Stimulated activated CD8-positive, alpha-beta memory T cell treated with anti-CD3 and anti-CD28 coated beads, Interleukin-15, amount 100 ng/mL, for 24 hours (primary cell): ENCODE results near the gene DNM3.

Experiments used
- DNase-seq: peaks from one replicate; pipeline ENCODE4 v3.0.0-alpha.2; 2020; ENCODE audit warnings: low read depth

Gene DNM3

DNA sequence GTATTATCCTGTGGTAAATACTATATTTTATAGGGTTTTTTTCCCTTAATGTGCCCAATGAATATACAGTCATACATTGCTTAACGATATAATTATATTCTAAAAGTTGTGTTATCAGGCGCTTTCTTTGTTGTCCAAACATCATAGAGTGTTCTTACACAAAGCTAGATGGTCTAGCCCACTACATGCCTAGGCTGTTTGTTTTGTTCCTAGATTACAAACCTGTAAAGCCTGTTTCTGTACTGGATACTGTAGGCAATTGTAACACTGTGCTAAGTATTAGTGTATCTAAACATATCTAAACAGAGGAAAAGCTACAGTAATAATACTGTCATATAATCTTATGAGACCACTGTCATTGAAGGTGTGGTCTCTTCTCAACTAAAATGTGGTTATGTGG is 336.6 kb downstream of the DNM3 start:
- no peak for DNase-seq

DNA sequence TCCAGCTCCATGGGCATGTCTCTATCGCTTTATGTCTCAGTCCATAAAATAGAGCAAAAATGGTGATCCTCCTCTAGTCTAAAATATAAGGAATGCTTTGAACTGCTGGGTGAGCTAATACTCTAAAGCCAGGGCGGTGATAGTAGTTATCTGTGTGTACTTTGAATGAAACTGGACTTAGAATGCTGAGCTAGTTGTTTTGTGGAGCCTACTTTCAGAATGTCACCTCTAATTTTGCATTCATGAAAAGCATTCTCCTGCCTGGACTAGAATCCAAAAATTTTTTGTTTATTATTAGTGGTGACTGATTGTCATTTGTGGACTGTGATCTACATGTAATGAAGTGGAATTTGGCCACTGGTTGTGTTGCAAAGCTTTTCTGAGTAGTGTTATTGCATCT is 337.6 kb downstream of the DNM3 start:
- DNase-seq = no peak

DNA sequence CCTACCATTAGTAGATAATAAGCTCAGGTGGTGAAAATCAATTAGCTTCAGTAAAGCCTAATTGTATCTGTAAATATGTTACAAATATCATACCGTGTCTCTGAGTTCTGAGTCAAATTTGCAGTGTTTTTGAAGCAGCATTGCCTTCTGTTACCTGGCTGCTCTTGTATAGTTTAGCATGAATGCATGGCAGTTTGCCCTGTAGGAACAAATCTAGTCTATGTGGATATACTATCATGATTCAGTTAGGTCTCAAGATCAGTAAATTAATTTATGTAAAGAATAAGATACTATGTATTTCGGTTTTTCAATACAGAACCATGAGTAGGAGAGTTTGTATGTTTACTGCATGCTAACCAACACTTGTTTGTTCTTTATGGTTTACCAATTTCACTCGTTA is 338.6 kb downstream of the DNM3 start:
- no peak for DNase-seq

DNA sequence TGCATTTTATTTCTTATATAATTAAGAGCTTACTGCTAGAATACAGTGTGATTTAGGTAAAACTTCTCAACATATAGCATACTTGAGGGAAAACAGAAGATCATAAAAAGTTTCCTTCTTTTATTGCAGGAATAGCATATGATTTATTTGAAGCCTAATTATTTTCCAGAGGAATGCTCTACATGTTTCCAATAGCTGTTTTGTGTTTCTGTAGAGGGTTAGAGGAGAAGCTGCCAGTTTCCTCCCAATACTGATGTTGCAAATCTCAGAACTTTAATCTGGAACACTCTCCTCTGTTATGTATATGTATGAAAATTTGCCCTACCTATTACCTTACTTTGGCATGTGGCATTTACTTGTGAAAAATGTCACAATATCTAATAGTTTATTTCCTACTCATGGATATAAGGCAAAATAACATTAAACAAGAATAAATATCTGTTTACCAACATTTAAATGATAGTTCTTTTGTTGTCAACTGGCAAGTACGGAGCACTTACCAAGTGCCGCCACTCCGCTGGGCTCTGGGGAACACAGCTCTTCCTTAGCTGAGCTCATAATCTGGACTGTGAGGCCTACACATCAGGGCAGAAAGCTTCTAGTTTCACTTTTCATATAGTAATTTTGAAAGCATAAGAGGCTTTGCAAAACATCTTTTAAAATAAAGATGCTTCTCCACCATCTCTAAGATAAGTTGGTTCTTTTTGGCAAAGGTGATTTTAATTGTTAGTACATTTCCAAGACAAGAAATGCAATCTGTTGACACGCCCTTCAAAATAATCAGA is 339.4 kb downstream of the DNM3 start:
- DNase-seq = no peak

DNA sequence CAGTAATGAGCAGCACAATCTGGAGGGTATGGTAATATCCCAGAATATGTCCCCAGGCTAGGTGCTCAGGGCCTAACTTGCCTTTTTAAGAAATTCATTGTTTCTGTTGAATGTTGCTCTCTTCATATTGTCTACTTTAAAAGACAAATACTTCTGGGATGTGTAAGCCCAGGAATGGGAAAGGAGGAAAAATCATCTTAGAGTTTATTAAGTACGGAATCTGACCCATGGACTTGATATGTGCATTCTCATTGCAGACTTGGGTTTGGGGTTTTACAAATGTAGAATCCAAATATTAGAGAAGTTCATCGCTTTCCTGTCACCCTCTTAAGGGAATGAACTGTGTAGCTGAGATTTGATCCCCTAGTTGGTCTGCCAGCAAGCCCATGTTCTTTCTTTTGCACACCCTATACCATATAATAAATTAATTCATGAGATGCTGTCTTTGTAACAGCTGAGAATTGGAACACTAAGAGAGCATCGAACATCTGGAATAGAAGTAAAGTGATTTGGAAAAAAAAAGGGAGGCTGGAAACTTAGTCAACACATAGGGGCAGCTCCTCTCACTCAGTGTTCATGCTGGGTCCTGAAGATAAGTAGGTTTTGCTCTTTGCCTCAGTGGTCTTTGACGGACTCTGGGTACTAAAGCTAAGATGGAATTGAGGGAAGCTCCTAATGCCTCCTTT is 343.4 kb downstream of the DNM3 start:
- DNase-seq = no peak

DNA sequence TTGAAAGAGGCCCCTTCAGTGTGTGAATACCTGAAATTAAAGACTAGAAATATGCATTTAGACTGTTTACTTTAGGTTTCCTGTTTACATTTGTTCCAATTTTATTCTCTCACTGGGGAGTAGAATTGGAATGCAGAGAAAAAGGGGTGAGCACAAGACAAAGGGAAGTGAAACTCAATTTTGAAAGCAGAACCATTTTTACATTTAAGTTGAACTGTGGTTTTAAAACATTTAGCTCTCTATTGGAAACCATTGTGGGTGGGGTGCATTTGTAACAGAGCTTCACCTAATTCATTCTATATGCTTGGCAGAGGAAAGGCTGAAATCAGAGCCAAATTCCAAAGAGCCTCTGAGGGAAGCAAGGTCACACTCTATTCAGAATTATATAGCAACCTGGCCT is 343.9 kb downstream of the DNM3 start:
- no peak for DNase-seq

DNA sequence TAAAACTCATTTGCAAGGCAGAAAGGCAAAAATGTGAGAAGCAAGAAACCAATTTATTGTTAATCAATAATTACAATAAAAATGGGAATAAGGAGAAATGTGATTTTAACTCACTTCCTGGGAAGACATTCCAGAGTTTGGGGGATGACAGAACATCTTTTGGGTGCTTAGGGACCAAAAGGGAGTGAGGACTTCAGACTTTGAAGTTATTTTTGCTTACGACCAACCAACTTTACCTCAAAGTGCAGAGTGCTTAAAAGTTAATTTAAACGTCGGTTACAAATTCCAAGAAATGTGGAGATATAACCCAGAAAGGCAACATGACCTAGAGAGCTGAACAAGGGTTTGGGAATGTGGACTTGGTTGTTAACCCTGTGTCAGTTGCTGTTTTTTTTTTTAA is 344.7 kb downstream of the DNM3 start:
- no peak for DNase-seq

DNA sequence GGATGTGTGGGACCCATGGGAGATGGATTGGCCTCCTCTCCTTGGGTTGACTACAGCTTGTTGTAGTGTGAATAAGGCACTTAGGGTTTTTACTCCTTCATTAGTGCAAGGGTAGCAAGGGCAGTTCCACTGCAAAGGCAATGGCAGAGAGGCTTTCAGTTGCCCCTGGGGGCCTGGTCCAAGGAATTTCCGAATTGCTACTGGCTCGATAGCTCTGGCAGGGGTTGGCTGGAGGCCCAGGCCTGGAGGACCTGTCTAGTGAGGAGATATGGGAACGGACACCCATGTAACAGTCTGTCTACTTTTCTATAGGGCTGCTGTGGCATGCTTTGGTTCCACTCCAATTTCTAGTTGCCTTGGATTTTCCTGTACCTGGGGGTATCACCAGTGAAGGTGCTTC is 360.3 kb downstream of the DNM3 start:
- no peak for DNase-seq

DNA sequence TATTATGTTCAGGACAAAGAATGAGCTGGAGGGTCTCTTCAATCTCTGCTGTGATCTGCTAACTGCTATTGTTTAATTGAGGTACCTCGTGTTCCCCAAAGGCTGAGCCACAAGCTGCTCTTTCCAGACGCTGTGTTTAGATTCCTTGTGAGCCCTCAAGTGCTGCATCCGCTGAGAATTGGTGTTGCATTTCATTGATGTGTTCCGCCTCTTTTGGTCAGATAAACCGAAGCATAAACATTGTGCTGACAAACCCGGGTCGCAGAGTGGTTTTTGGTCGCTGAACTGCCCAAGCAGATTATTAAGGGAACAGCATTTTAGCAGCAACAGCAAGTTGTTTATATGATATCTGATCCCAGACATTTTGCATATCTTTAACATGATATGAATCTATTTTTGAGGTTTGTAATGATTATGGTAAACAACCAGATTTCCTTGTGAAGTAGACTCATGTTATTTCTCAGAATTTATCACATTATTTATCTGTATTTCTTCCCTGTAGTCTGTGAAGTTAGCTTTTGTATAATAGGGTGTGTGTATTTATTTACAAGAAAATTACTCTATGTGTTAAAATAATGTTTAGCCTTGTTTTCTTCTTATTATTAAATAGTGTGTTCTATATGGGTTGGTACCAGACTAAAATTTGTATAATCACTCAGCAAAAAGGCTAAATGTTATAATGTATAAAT is 362.0 kb downstream of the DNM3 start:
- no peak for DNase-seq

DNA sequence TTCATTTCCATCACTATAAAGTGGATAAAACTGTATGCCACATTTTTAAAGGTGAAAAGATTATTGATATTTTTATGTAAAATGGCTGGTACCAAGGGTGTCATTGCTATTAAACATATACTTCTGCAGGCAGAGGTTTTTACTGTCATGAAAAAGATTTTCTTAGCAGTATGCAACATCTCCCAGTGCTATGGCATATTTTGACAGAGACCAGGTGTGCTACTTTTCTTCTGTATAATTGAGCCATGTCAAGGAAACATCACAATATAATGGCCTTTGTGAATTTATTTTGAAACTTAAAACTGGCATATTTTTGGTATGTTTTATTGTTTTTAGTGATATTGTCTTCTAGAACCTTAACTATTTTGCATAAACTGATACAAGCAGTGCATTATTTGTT is 362.6 kb downstream of the DNM3 start:
- no peak for DNase-seq

DNA sequence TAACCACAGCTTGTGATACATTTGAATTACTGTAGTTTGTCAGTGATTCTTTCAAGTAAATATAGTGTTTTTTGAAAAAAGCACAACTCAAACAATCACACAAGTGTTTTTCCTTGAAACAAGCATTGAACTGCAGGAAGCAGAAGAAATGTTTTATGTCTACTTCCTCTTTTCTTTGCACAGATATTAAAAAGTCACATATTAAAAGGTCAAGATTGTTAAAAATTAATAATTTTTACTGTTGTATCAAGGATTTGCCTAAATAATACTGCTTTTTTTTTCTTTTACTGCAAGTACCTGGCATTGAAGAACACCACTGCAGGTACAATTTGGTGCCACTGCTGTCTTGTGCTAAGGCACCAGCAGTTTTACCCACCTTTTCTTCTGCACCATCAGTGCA is 365.0 kb downstream of the DNM3 start:
- DNase-seq = no peak

DNA sequence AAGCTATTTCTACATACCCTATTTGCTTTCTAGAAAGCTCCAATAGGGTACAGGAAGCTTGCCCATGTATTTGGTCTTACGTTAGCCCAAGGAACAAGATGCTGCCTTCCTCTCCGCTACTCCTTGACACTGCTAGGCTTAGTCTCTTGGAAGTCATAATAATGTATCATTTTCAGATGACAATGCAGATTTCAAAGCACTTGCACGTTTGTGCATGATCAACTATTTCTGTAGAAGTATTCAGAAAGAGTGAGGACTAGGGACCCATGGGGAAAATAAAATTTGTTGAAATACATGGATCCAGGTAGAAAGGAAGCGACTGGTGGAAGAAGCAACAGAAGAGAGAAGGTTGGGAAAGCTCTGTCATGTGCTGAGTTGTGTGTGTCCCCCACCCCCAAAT is 367.3 kb downstream of the DNM3 start:
- DNase-seq = no peak

DNA sequence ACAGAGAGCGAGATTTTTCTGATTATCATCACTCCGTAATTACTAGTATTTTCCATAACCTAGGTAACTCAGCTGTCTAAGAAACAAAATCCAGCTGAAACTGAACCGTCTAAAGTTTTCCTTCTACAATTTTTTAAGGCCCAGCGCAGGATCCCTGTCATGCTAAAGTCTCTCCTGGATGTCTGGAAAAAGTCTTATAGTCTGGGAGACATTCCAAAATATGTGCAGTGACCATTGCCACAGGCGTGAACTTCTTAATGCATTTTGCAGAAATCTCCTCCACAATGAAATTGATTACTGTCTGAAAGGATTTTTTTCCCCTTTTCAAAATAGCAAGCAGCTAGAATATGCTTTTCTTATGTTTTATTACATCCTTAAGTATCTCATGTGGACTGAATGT is 369.9 kb downstream of the DNM3 start:
- DNase-seq = no peak

DNA sequence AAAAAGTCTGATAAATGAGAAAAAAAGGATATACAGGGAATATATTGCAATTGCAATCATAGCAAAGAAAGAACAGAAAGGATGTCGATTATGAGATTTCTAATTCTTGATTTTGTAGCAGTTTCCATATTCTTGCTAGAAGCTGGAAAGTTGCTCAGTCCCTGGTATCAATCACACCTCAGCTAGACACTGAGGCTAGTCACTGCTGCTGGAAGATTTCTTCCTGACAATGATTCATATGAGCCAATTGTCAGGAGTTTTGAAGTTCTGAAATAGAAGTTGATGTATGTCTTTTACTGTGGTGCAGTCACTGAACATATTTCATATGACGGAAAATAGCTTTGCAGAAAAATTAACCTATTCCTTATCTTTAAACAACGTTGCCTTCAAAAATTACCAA is 370.8 kb downstream of the DNM3 start:
- DNase-seq = no peak

DNA sequence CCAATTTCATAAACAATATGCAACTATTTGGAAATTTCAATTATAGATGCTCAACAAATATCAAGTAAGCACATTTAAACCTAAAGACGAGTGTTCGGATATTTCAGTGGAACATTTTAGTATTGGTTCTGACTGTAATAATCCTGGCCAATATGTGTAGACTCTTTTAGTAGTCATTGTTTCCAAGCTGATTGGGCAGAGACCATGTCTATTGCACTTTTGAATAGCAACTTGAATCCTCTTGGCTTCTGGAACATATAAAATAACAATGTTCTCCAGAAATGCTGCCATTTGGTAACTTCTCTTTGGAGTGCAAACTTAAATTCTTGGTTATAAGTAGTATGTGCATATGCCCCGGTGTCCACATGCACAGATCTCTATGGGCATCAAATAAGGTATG is 373.7 kb downstream of the DNM3 start:
- DNase-seq = no peak

DNA sequence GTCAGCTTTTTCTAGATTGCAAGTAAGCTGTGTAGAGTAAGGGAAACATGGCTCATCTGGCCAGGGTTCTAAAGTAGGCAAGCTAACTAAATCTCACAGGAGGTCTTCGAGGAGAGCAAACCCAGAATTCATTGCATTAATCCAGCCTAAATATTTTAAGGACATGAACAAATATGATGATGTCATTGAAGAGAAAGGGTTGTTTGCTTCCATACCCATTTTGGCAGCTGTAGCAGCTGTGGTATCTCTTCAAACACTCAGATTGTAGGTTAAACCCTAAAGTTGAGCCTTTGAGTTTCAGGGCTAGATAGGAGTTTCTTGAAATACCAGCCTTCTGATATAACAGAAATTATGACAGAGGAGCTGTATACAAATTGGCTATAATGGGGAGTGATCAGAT is 378.7 kb downstream of the DNM3 start:
- DNase-seq = no peak

DNA sequence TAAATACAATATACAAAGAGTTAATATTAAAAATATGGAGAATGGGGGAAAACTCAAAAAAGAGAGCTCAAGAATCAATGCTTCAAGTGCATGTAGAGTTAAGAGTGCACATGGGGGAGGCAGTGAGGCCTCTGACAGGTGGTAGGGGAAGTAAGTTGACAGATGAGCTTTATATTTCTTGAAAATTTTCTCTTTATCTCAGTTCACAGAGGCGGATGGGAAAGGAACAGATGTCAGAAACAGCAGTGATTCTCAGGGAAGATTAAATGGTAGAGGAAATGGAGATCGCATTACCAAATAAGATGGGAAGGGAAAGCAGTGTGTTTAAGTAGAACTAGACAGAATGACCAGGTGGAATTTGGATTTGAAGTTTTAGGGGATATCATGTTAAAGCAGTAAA is 379.1 kb downstream of the DNM3 start:
- no peak for DNase-seq

DNA sequence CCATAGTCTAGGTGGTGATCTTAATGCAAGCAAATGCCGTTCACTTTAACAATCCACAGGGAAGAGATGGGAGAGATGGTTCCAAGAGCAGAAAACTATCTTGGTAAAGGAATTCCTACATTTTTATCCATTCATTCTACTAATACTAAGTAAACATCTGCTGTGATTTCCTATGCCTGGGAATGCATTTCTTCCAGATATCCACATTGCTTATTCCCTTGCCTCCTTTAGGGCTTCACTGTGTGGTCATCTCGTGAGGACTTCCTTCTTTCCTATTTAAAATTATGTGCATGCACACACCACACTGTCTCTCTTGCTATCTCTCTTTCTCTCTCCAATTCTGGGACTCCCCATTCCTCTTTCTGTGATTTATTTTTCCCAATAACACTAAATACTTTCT is 380.1 kb downstream of the DNM3 start:
- no peak for DNase-seq

DNA sequence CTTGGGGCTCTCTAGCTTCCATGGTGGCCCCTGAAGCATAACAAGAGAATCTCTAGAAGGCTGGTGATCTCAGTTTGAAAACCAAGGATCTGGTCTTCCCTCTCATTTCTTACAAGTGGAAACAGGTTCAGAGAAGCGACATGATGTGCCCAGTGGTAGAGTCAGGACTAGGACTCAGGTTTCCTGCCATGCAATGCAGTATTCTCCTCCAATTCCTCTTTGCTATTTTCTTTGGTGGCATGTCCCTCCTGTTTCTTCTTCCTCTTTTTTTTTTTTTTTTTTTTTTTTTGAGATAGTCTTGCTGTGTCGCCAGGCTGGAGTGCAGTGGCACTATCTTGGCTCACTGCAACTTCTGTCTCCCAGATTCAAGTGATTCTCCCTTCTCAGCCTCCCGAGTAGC is 383.6 kb downstream of the DNM3 start:
- no peak for DNase-seq

DNA sequence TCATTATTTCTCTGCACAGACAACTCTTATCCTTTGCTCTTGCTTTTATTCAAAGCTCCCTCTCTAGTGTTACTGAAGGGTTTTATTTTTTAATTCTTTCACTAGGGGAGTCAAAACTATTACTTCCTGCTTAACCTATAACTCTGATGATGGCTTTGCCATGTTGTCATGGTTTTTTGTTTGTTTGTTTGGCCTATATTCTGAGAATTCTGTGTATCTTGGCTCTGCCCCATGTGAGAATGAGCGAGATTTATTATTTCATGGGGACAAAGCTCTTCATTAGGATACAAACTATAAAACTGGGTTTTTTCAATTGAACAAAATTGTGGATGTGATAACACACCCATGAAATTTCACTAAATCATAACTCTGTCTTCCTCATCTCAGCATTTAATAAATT is 388.6 kb downstream of the DNM3 start:
- no peak for DNase-seq

DNA sequence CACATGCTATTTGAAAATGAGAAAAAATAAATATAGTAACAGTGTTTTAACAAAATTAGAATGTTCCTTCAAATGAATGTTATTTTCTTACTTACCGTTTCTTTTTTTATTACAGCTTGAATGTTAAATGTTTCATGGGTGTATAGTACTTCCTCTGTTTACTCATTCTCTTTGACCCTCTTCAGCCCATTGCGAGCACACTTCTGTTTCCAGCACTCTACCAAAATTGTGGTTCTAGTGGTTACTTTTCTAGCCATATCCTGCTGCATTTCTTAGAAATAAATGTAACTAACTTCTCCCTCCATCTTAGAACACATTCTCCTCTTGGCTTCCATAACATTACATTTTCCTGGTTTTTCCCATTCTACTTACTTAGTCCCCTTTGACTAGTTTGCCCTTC is 389.2 kb downstream of the DNM3 start:
- DNase-seq = no peak

DNA sequence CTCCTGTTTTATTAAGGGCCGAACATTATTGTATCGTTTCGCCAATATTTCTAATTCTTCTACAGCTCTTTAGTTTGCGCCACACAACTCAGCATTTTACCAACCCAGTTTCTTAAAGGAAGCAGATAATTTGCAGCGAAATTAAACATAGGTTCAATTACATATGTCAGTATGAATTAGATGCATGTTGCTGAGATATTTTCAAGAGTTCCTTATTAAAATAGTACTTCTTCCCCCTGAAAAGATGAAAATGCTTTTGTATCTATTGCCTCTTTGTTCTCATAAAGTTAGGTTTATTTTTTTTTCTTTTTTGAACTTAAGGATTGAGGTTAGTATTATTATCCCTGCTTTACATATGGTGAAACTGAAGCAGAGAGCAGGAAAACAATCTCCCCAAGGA is 395.7 kb downstream of the DNM3 start:
- DNase-seq = no peak

DNA sequence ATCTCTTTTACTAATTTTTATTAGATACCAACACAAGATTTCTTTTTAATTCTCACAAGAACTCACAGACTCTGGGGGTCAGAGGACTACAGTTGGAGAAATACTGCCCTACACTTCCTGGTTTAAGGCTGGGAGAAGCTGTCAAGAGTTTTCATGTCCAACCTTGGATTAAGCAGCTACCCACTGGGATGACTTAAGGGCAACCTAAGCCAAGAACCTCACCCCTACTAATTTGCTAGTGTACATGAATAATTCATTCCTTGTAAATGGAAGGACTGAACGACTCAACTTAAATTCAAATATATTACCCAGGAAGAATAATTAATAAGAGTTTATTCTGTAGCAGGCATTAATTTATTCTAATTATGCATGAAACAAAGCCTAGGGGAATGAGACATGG is 396.9 kb downstream of the DNM3 start:
- DNase-seq = no peak

DNA sequence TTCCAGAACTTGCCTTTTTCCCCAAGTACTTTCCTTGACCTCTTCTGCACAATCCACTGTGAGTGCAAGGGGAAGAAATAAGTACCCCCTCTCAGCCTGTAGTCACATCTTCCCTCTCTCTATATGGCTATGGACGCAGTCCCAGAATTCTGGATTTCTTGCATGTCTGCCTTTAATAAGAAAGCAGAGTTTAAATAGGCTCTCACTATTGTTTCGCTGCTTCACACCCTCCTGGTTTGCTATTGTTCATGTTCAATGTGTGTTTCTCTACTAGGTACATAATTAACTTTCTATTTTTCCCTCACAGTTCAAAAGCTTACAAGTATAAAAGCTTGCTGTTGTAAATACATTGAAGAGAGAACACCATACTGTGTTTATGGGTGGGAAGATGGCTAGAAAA is 397.7 kb downstream of the DNM3 start:
- no peak for DNase-seq
